Activated T-helper 1 cell treated with anti-CD3 and anti-CD28 coated beads, Interleukin-12 subunit alpha, Interleukin-12 subunit beta, Interleukin-2, Interleukin-4 antibody, amounts not matched to agents 30 ng/mL and 10 ng/mL and 1 ng/mL, durations not matched to agents 14 hours and 24 hours and 36 hours (primary cell): ENCODE data around the gene IPO5. TPM values are rescaled to one million over a fixed set of nuclear protein-coding genes. Genes with fewer than 3 reads are reported as not detected.
"Not testable (repeated sequence)": the region's sequence is repeated elsewhere in the genome, so short reads cannot be mapped to it uniquely, and the experiment has no call there.

Experiments used
- DNase-seq: peaks from one replicate; pipeline ENCODE4 v3.0.0; 2021; ENCODE audit warnings: low spot score
- H3K27ac Mint-ChIP-seq: one replicate; pipeline ENCODE4 v1.8.0; 2021; ENCODE audit warnings: mild to moderate bottlenecking, mixed read lengths
- H3K27me3 Mint-ChIP-seq: one replicate; pipeline ENCODE4 v1.8.0; 2022; ENCODE audit warnings: mild to moderate bottlenecking, moderate library complexity, mixed read lengths; ENCODE audit not compliant: insufficient read depth
- H3K36me3 Mint-ChIP-seq: one replicate; pipeline ENCODE4 v1.8.0; 2021; ENCODE audit warnings: low read depth, mixed read lengths
- H3K4me1 Mint-ChIP-seq: one replicate; pipeline ENCODE4 v1.8.0; 2021; ENCODE audit warnings: low read depth, mixed read lengths
- H3K4me3 Mint-ChIP-seq: one replicate; pipeline ENCODE4 v1.8.0; 2021; ENCODE audit warnings: mild to moderate bottlenecking, moderate library complexity, mixed read lengths
- H3K9me3 Mint-ChIP-seq: one replicate; pipeline ENCODE4 v1.8.0; 2021; ENCODE audit warnings: mixed read lengths
- intact Hi-C: fragments of 100-400 bp; cut with micrococcal nuclease; formaldehyde crosslinking; loops from one replicate; pipeline ENCODE4 v1.15.1; 2024
- total RNA-seq: library from RNA; stranded (reverse); gene quantifications from 2 replicates; pipeline ENCODE4 v1.2.3, GENCODE V29; 2022

Gene IPO5
- total RNA-seq, 1 donor from 2014 or later = 210 TPM

- DNase-seq = no peak
- Mint-ChIP-seq H3K36me3 (no peaks in the 10 kb centered on the region), H3K4me1 (no peaks in the 10 kb centered on the region), H3K4me3 (no peak overlapping the region), H3K9me3 (no peaks in the 10 kb centered on the region), H3K27me3 (no peaks in the 10 kb centered on the region), H3K27ac (no peak overlapping the region)
- intact Hi-C loops = no loop called here
Observed at GRCh38 chr13:98033277-98034247, 80.1 kb downstream of the IPO5 start.

- no peaks in the 10 kb centered on the region for H3K36me3 Mint-ChIP-seq
- intact Hi-C loops = no loop called here
- no peak for DNase-seq
- no peak overlapping the region for H3K4me3 Mint-ChIP-seq
- H3K27me3 Mint-ChIP-seq = peaks cover 2% of the 10 kb centered on the region
- H3K4me1 Mint-ChIP-seq = no peaks in the 10 kb centered on the region
- H3K9me3 Mint-ChIP-seq = no peaks in the 10 kb centered on the region
- no peak overlapping the region for H3K27ac Mint-ChIP-seq
Observed at GRCh38 chr13:98035373-98035772, 81.9 kb downstream of the IPO5 start.

- DNase-seq, H3K4me1 Mint-ChIP-seq, intact Hi-C loops, H3K27ac Mint-ChIP-seq, H3K9me3 Mint-ChIP-seq, H3K27me3 Mint-ChIP-seq, H3K36me3 Mint-ChIP-seq, H3K4me3 Mint-ChIP-seq: not testable (repeated sequence)
Observed at GRCh38 chr13:98036564-98037302, 83.3 kb downstream of the IPO5 start.

- no peak for DNase-seq
- Mint-ChIP-seq H3K9me3 (no peaks in the 10 kb centered on the region), H3K27me3 (peaks cover 3% of the 10 kb centered on the region), H3K4me1 (no peaks in the 10 kb centered on the region), H3K36me3 (no peaks in the 10 kb centered on the region), H3K4me3 (no peak overlapping the region), H3K27ac (no peak overlapping the region)
- intact Hi-C loops = no loop called here
Observed at GRCh38 chr13:98039261-98039660, 85.8 kb downstream of the IPO5 start.

- H3K4me3 Mint-ChIP-seq = no peak overlapping the region
- intact Hi-C loops = no loop called here
- H3K9me3 Mint-ChIP-seq = no peaks in the 10 kb centered on the region
- no peak for DNase-seq
- no peaks in the 10 kb centered on the region for H3K36me3 Mint-ChIP-seq
- H3K27me3 Mint-ChIP-seq = peaks cover 3% of the 10 kb centered on the region
- no peaks in the 10 kb centered on the region for H3K4me1 Mint-ChIP-seq
- H3K27ac Mint-ChIP-seq = no peak overlapping the region
Observed at GRCh38 chr13:98039964-98040363, 86.5 kb downstream of the IPO5 start.

GRCh38 chr13:98041081-98041820 is 87.8 kb downstream of the IPO5 start:
- no peaks in the 10 kb centered on the region for H3K36me3 Mint-ChIP-seq
- no peak overlapping the region for H3K27ac Mint-ChIP-seq
- intact Hi-C loops = no loop called here
- H3K4me3 Mint-ChIP-seq = no peak overlapping the region
- H3K9me3 Mint-ChIP-seq = no peaks in the 10 kb centered on the region
- DNase-seq = no peak
- H3K27me3 Mint-ChIP-seq = peaks cover 3% of the 10 kb centered on the region
- no peaks in the 10 kb centered on the region for H3K4me1 Mint-ChIP-seq

GRCh38 chr13:98044301-98044700 is 90.8 kb downstream of the IPO5 start:
- H3K4me3 Mint-ChIP-seq = no peak overlapping the region

GRCh38 chr13:98047785-98048184 is 94.3 kb downstream of the IPO5 start:
- H3K4me3 Mint-ChIP-seq, H3K27me3 Mint-ChIP-seq, intact Hi-C loops, H3K4me1 Mint-ChIP-seq, H3K9me3 Mint-ChIP-seq, H3K36me3 Mint-ChIP-seq, DNase-seq, H3K27ac Mint-ChIP-seq: not testable (repeated sequence)

More at GRCh38 chr13:98044301-98044700, 90.8 kb downstream of the IPO5 start:
- H3K36me3 Mint-ChIP-seq = no peaks in the 10 kb centered on the region
- intact Hi-C loops = no loop called here
- H3K4me1 Mint-ChIP-seq = no peaks in the 10 kb centered on the region
- peaks cover 3% of the 10 kb centered on the region for H3K27me3 Mint-ChIP-seq
- no peak overlapping the region for H3K27ac Mint-ChIP-seq
- H3K9me3 Mint-ChIP-seq = no peaks in the 10 kb centered on the region
- DNase-seq = no peak

GRCh38 chr13:98048265-98048664 is 94.8 kb downstream of the IPO5 start:
- intact Hi-C loops = no loop called here
- Mint-ChIP-seq H3K4me1 (no peaks in the 10 kb centered on the region), H3K36me3 (no peaks in the 10 kb centered on the region), H3K4me3 (no peak overlapping the region), H3K27me3 (peaks cover 2% of the 10 kb centered on the region), H3K9me3 (peaks cover 4% of the 10 kb centered on the region), H3K27ac (no peak overlapping the region)
- DNase-seq = no peak

- H3K4me3 Mint-ChIP-seq = no peak overlapping the region
- intact Hi-C loops = no loop called here
- peaks cover 3% of the 10 kb centered on the region for H3K27me3 Mint-ChIP-seq
- peaks cover 8% of the 10 kb centered on the region for H3K9me3 Mint-ChIP-seq
- no peak for DNase-seq
- H3K4me1 Mint-ChIP-seq = no peaks in the 10 kb centered on the region
- no peaks in the 10 kb centered on the region for H3K36me3 Mint-ChIP-seq
- H3K27ac Mint-ChIP-seq = no peak overlapping the region
Observed at GRCh38 chr13:98050041-98050466, 96.6 kb downstream of the IPO5 start.

GRCh38 chr13:98052412-98052811 is 98.9 kb downstream of the IPO5 start:
- H3K4me3 Mint-ChIP-seq = no peak overlapping the region
- no peak overlapping the region for H3K27ac Mint-ChIP-seq
- intact Hi-C loops = no loop called here
- DNase-seq = no peak
- peaks cover 3% of the 10 kb centered on the region for H3K27me3 Mint-ChIP-seq
- peaks cover 8% of the 10 kb centered on the region for H3K9me3 Mint-ChIP-seq
- no peaks in the 10 kb centered on the region for H3K36me3 Mint-ChIP-seq
- H3K4me1 Mint-ChIP-seq = no peaks in the 10 kb centered on the region

GRCh38 chr13:98054301-98054700 is 100.8 kb downstream of the IPO5 start:
- Mint-ChIP-seq H3K4me3 (no peak overlapping the region), H3K27ac (no peak overlapping the region), H3K27me3 (peaks cover 3% of the 10 kb centered on the region), H3K9me3 (peaks cover 8% of the 10 kb centered on the region), H3K4me1 (no peaks in the 10 kb centered on the region), H3K36me3 (no peaks in the 10 kb centered on the region)
- DNase-seq = no peak
- intact Hi-C loops = no loop called here
